H1 (cell line): Measurements from ENCODE around the gene OR10V1. TPM values are rescaled to one million over a fixed set of nuclear protein-coding genes. Genes with fewer than 3 reads are reported as not detected.

Experiments used
- CTCF ChIA-PET: fragments of 300-600 bp; sonication (Branson Sonifier 250); formaldehyde crosslinking; loops from one replicate; lab custom pipeline; 2021; ENCODE audit not compliant: partially characterized antibody; lab: Charles Lee
- POLR2A ChIA-PET: fragments of 300-600 bp; sonication (Branson Sonifier 250); formaldehyde crosslinking; loops from one replicate; lab custom pipeline; 2021; ENCODE audit warnings: inconsistent platforms; ENCODE audit not compliant: partially characterized antibody; lab: Charles Lee
- DNase-seq, 2 experiments: peaks; one replicate each; pipeline versions ENCODE4 v3.0.0 to v3.0.0-alpha.2; 2010 to 2022; ENCODE audit warnings: low spot score in 2 of 2, low read depth in 1 of 2, mixed read lengths in 1 of 2
- FAIRE-seq: peaks from 2 replicates; lab custom pipeline; 2011; peaks lifted over from hg19 to GRCh38; lab: Jason Lieb, UNC
- H2AFZ ChIP-seq: 2 replicates; pipeline ENCODE4 v1.8.1; 2012; ENCODE audit warnings: low read length, inconsistent platforms
- H2AK5ac ChIP-seq: 2 replicates; pipeline ENCODE4 v1.6.1; 2013; ENCODE audit warnings: low read depth, low read length
- H2BK120ac ChIP-seq: replicated peaks from 2 replicates; pipeline ENCODE3; 2013; ENCODE audit warnings: low read depth, low read length, inconsistent platforms
- H2BK12ac ChIP-seq: 2 replicates; pipeline ENCODE4 v1.6.1; 2013; ENCODE audit warnings: low read depth, low read length
- H2BK15ac ChIP-seq: 2 replicates; pipeline ENCODE4 v1.6.1; 2013; ENCODE audit warnings: low read length
- H2BK20ac ChIP-seq: 2 replicates; pipeline ENCODE4 v1.6.1; 2013; ENCODE audit warnings: low read length
- H2BK5ac ChIP-seq: 2 replicates; pipeline ENCODE4 v1.6.1; 2013; ENCODE audit warnings: low read depth, low read length
- H3K14ac ChIP-seq: 2 replicates; pipeline ENCODE4 v1.6.1; 2013; ENCODE audit warnings: inconsistent platforms; ENCODE audit not compliant: insufficient read length
- H3K18ac ChIP-seq: 2 replicates; pipeline ENCODE4 v1.6.1; 2013; ENCODE audit warnings: low read length; ENCODE audit errors: extremely low read depth
- H3K23ac ChIP-seq: 2 replicates; pipeline ENCODE4 v1.6.1; 2013; ENCODE audit warnings: inconsistent platforms; ENCODE audit not compliant: insufficient read length
- H3K23me2 ChIP-seq: 2 replicates; pipeline ENCODE4 v1.6.1; 2013; ENCODE audit warnings: low read depth, low read length
- H3K27ac ChIP-seq: 2 replicates; pipeline ENCODE4 v1.6.1; 2011; ENCODE audit warnings: low read depth, low read length, inconsistent platforms
- H3K27me3 ChIP-seq, 4 experiments: replicated peaks in 1 of 4; 1 replicate in 1 of 4; 2 replicates in 3 of 4; pipeline versions ENCODE4 v1.6.1 to v1.8.1; 2011 to 2013; ENCODE audit warnings: low read length in 3 of 4, mild to moderate bottlenecking in 3 of 4, inconsistent platforms in 2 of 4, mixed read lengths in 2 of 4, moderate library complexity in 1 of 4; ENCODE audit not compliant: control insufficient read depth in 3 of 4, insufficient read depth in 3 of 4; ENCODE audit errors: extremely low read depth in 1 of 4
- H3K36me3 ChIP-seq, 4 experiments: 2 replicates each; pipeline versions ENCODE4 v1.6.1 to v1.8.1; 2011 to 2013; ENCODE audit warnings: mild to moderate bottlenecking in 4 of 4, low read length in 3 of 4, moderate library complexity in 2 of 4, control low read depth in 1 of 4, inconsistent platforms in 1 of 4; ENCODE audit not compliant: insufficient read depth in 4 of 4, control insufficient read depth in 2 of 4
- H3K4ac ChIP-seq: replicated peaks from 2 replicates; pipeline ENCODE3; 2013; ENCODE audit warnings: low read length, low read depth, mixed read lengths, inconsistent platforms; ENCODE audit not compliant: insufficient read length
- H3K4me1 ChIP-seq, 4 experiments: replicated peaks in 1 of 4; 1 replicate in 1 of 4; 2 replicates in 3 of 4; pipeline versions ENCODE4 v1.6.1 to v1.8.1; 2011 to 2013; ENCODE audit warnings: low read length in 3 of 4, inconsistent platforms in 2 of 4, mixed read lengths in 1 of 4; ENCODE audit not compliant: insufficient read depth in 4 of 4, control insufficient read depth in 3 of 4
- H3K4me2 ChIP-seq, 2 experiments: 2 replicates each; pipeline versions ENCODE4 v1.6.1 to v1.8.1; 2011 to 2013; ENCODE audit warnings: low read depth in 2 of 2, low read length in 2 of 2, control low read depth in 1 of 2, inconsistent platforms in 1 of 2, mild to moderate bottlenecking in 1 of 2; ENCODE audit not compliant: insufficient read depth in 1 of 2
- H3K4me3 ChIP-seq, 4 experiments: fragments of 200-600, 300-600 bp in 1 of 4; sonication (generic), shearing (Covaris generic), sonication (Bioruptor Twin) in 1 of 4; 2 replicates each; pipeline versions ENCODE4 v1.5.1 to v1.8.1; 2011 to 2016; ENCODE audit warnings: low read length in 4 of 4, low read depth in 3 of 4, control low read depth in 2 of 4, inconsistent platforms in 2 of 4, mild to moderate bottlenecking in 2 of 4, mixed read lengths in 1 of 4, moderate library complexity in 1 of 4; ENCODE audit not compliant: insufficient read depth in 2 of 4; ENCODE audit errors: extremely low read depth in 1 of 4
- H3K56ac ChIP-seq: replicated peaks from 2 replicates; pipeline ENCODE3; 2013; ENCODE audit warnings: low read depth, mild to moderate bottlenecking, mixed read lengths, low read length, inconsistent platforms; ENCODE audit not compliant: insufficient read length
- H3K79me1 ChIP-seq: 2 replicates; pipeline ENCODE4 v1.6.1; 2013; ENCODE audit warnings: low read depth, low read length, control low read depth
- H3K79me2 ChIP-seq, 2 experiments: 2 replicates each; pipeline versions ENCODE4 v1.6.1 to v1.8.1; 2012 to 2013; ENCODE audit warnings: low read length in 2 of 2, mild to moderate bottlenecking in 2 of 2, inconsistent platforms in 1 of 2; ENCODE audit not compliant: insufficient read depth in 2 of 2, control insufficient read depth in 1 of 2
- H3K9ac ChIP-seq, 4 experiments: replicated peaks in 1 of 4; 1 replicate in 1 of 4; 2 replicates in 3 of 4; pipeline versions ENCODE4 v1.6.1 to v1.8.1; 2011 to 2013; ENCODE audit warnings: low read depth in 3 of 4, low read length in 3 of 4, control low read depth in 2 of 4, mild to moderate bottlenecking in 2 of 4, moderate library complexity in 2 of 4, inconsistent platforms in 1 of 4; ENCODE audit errors: extremely low read depth in 1 of 4
- H3K9me3 ChIP-seq, 2 experiments: 2 replicates each; pipeline versions ENCODE4 v1.6.1 to v1.8.1; 2012 to 2013; ENCODE audit warnings: mild to moderate bottlenecking in 2 of 2, moderate library complexity in 2 of 2, control low read depth in 1 of 2, inconsistent platforms in 1 of 2, low read depth in 1 of 2, low read length in 1 of 2, mixed read lengths in 1 of 2; ENCODE audit not compliant: insufficient read depth in 2 of 2
- H4K20me1 ChIP-seq, 2 experiments: replicated peaks in 1 of 2; 2 replicates each; pipeline versions ENCODE3 to v1.8.1; 2011 to 2013; ENCODE audit warnings: inconsistent platforms in 2 of 2, low read length in 2 of 2, mild to moderate bottlenecking in 1 of 2; ENCODE audit not compliant: insufficient read depth in 2 of 2, control insufficient read depth in 1 of 2
- H4K5ac ChIP-seq: 2 replicates; pipeline ENCODE4 v1.6.1; 2013; ENCODE audit warnings: low read length, low read depth, mixed read lengths, inconsistent platforms; ENCODE audit not compliant: insufficient read length
- H4K8ac ChIP-seq: 2 replicates; pipeline ENCODE4 v1.8.0; 2013; ENCODE audit warnings: mild to moderate bottlenecking, moderate library complexity, low read length, inconsistent platforms; ENCODE audit not compliant: insufficient read depth; ENCODE audit errors: extremely low read depth
- H4K91ac ChIP-seq: replicated peaks from 2 replicates; pipeline ENCODE3; 2013; ENCODE audit warnings: low read length, mixed read lengths, inconsistent platforms; ENCODE audit not compliant: insufficient read length
- SIX5 ChIP-seq: IDR thresholded peaks from 2 replicates; pipeline ENCODE4 v1.6.1; 2011; ENCODE audit warnings: mild to moderate bottlenecking, low read depth, low read length
- YY1 ChIP-seq: IDR thresholded peaks from 2 replicates; pipeline ENCODE4 v1.6.1; 2011; ENCODE audit warnings: low read depth, mild to moderate bottlenecking, low read length
- polyA plus RNA-seq, 7 experiments: library from polyadenylated mRNA; depleted of rRNA in 3 of 7; stranded (reverse) in 5 of 7; unstranded in 2 of 7; fragments of >200 nt in 5 of 7; fragments of 200-250 nt in 2 of 7; gene quantifications; 1 replicate in 5 of 7; 2 replicates in 1 of 7; 4 replicates in 1 of 7; pipeline versions ENCODE4 v1.2.1 to v1.2.3, GENCODE V29; 2011 to 2013; ENCODE audit warnings: missing spikeins in 2 of 7, mixed read lengths in 2 of 7
- total RNA-seq: library from RNA; stranded (reverse); fragmentation: NEBNext Ultra II Directional; extraction: Animal tissue kit (Norgen Biotek cat#: 25700); gene quantifications from 2 replicates; pipeline ENCODE4 v1.2.1, GENCODE V29; 2021

The OR10V1 gene
- total and polyA plus RNA-seq, 2 of the 8 experiments (the other 6 are each of a cell fraction or from before 2014, with no cell fraction given), result not detected

- no peaks in the 10 kb centered on the region for H3K79me2 ChIP-seq
- H3K23me2 ChIP-seq, result no peaks in the 10 kb centered on the region
- no peak overlapping the region for H2BK15ac ChIP-seq
- DNase-seq, result no peak
- no peak overlapping the region for H3K4me2 ChIP-seq
- H2BK5ac ChIP-seq, result no peak overlapping the region
- no peak overlapping the region for H2AFZ ChIP-seq
- H2BK20ac ChIP-seq, result no peak overlapping the region
- no peak overlapping the region for H3K14ac ChIP-seq
- no peak overlapping the region for H3K18ac ChIP-seq
- no peak overlapping the region for H4K5ac ChIP-seq
- no peak overlapping the region for H4K91ac ChIP-seq
- H3K56ac ChIP-seq, result no peak overlapping the region
- TF ChIP-seq SIX5 (no peak), YY1 (no peak)
- H2BK120ac ChIP-seq, result no peak overlapping the region
- no peak overlapping the region for H2BK12ac ChIP-seq
- CTCF ChIA-PET, result no interaction called here
- H4K8ac ChIP-seq, result no peak overlapping the region
- no peaks in the 10 kb centered on the region for H3K4me1 ChIP-seq
- no peak overlapping the region for H3K4ac ChIP-seq
- no peak overlapping the region for H3K9ac ChIP-seq
- no peak overlapping the region for H3K27ac ChIP-seq
- no peaks in the 10 kb centered on the region for H4K20me1 ChIP-seq
- H2AK5ac ChIP-seq, result no peak overlapping the region
- H3K27me3 ChIP-seq, result no peaks in the 10 kb centered on the region
- no peak overlapping the region for H3K23ac ChIP-seq
- FAIRE-seq, result no peak
- H3K79me1 ChIP-seq, result no peaks in the 10 kb centered on the region
- H3K4me3 ChIP-seq, result no peak overlapping the region
- no peaks in the 10 kb centered on the region for H3K36me3 ChIP-seq
- POLR2A ChIA-PET, result no interaction called here
- H3K9me3 ChIP-seq, result peaks cover 0 to 4% of the 10 kb centered on the region in 2 experiments; a peak in 3 of 4 replicates
Observed at GRCh38 chr11:59698506-59698905, 15.1 kb downstream of the OR10V1 start.
